Measurements from ENCODE around the gene FUT1.

GRCh38 chr19:48739404-48740163, 12.9 kb downstream of the FUT1 start:
- TF ChIP-seq, protein P1, sequence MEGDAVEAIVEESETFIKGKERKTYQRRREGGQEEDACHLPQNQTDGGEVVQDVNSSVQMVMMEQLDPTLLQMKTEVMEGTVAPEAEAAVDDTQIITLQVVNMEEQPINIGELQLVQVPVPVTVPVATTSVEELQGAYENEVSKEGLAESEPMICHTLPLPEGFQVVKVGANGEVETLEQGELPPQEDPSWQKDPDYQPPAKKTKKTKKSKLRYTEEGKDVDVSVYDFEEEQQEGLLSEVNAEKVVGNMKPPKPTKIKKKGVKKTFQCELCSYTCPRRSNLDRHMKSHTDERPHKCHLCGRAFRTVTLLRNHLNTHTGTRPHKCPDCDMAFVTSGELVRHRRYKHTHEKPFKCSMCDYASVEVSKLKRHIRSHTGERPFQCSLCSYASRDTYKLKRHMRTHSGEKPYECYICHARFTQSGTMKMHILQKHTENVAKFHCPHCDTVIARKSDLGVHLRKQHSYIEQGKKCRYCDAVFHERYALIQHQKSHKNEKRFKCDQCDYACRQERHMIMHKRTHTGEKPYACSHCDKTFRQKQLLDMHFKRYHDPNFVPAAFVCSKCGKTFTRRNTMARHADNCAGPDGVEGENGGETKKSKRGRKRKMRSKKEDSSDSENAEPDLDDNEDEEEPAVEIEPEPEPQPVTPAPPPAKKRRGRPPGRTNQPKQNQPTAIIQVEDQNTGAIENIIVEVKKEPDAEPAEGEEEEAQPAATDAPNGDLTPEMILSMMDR (conservative IDR thresholded peaks at IDR 0.05; ENCODE audit: low read length): no peak
- no peak for TF ChIP-seq EZH2phosphoT487 (IDR thresholded peaks at IDR 0.05; ENCODE audit: borderline replicate concordance)

Measured in Loucy (cell line).